Measurements from ENCODE around the gene NRL. TPM values are rescaled to one million over a fixed set of nuclear protein-coding genes. Genes with fewer than 3 reads are reported as not detected.
"Not testable (repeated sequence)": the region's sequence is repeated elsewhere in the genome, so short reads cannot be mapped to it uniquely, and the experiment has no call there.

The NRL gene
- total RNA-seq, 1 donor from 2014 or later: 1.9 TPM

- no peak for TF ChIP-seq CTCF (IDR thresholded peaks at IDR 0.05)
- Mint-ChIP-seq H3K4me1 (ENCODE audit: unreplicated experiment) (peaks cover 14% of the 10 kb centered on the region), H3K27ac (ENCODE audit: unreplicated experiment) (no peak overlapping the region), H3K4me3 (ENCODE audit: unreplicated experiment) (no peak overlapping the region), H3K9me3 (ENCODE audit: unreplicated experiment) (no peaks in the 10 kb centered on the region), H3K27me3 (ENCODE audit: unreplicated experiment) (no peaks in the 10 kb centered on the region), H3K36me3 (ENCODE audit: unreplicated experiment) (no peaks in the 10 kb centered on the region)
- DNase-seq (ENCODE audit: extremely low spot score, unreplicated experiment): no peak
These were observed 4.2 kb downstream of the NRL start for GRCh38 chr14:24110523-24110922.

GRCh38 chr14:24110060-24110459 is 4.7 kb downstream of the NRL start:
- H3K4me3 Mint-ChIP-seq (ENCODE audit: unreplicated experiment): no peak overlapping the region
- H3K27ac Mint-ChIP-seq (ENCODE audit: unreplicated experiment): no peak overlapping the region
- no peak for DNase-seq (ENCODE audit: extremely low spot score, unreplicated experiment)
- H3K27me3 Mint-ChIP-seq (ENCODE audit: unreplicated experiment): no peaks in the 10 kb centered on the region
- peaks cover 10% of the 10 kb centered on the region for H3K4me1 Mint-ChIP-seq (ENCODE audit: unreplicated experiment)
- H3K9me3 Mint-ChIP-seq (ENCODE audit: unreplicated experiment): no peaks in the 10 kb centered on the region
- no peak for TF ChIP-seq CTCF (IDR thresholded peaks at IDR 0.05)
- no peaks in the 10 kb centered on the region for H3K36me3 Mint-ChIP-seq (ENCODE audit: unreplicated experiment)

GRCh38 chr14:24108336-24108874 is 6.3 kb downstream of the NRL start:
- Mint-ChIP-seq H3K27me3 (ENCODE audit: unreplicated experiment) (no peaks in the 10 kb centered on the region), H3K9me3 (ENCODE audit: unreplicated experiment) (no peaks in the 10 kb centered on the region), H3K36me3 (ENCODE audit: unreplicated experiment) (peaks cover 11% of the 10 kb centered on the region), H3K27ac (ENCODE audit: unreplicated experiment) (peak overlapping the region; percentile 42), H3K4me1 (ENCODE audit: unreplicated experiment) (peaks cover 9% of the 10 kb centered on the region), H3K4me3 (ENCODE audit: unreplicated experiment) (no peak overlapping the region)
- DNase-seq (ENCODE audit: extremely low spot score, unreplicated experiment): no peak
- TF ChIP-seq CTCF (IDR thresholded peaks at IDR 0.05): no peak

GRCh38 chr14:24106672-24107271 is 8.0 kb downstream of the NRL start:
- Mint-ChIP-seq H3K27ac (ENCODE audit: unreplicated experiment) (no peak overlapping the region), H3K36me3 (ENCODE audit: unreplicated experiment) (peaks cover 16% of the 10 kb centered on the region), H3K9me3 (ENCODE audit: unreplicated experiment) (no peaks in the 10 kb centered on the region), H3K4me1 (ENCODE audit: unreplicated experiment) (peaks cover 7% of the 10 kb centered on the region), H3K27me3 (ENCODE audit: unreplicated experiment) (no peaks in the 10 kb centered on the region), H3K4me3 (ENCODE audit: unreplicated experiment) (no peak overlapping the region)
- no peak for TF ChIP-seq CTCF (IDR thresholded peaks at IDR 0.05)
- DNase-seq (ENCODE audit: extremely low spot score, unreplicated experiment): no peak

- not testable (repeated sequence) for H3K27ac Mint-ChIP-seq (ENCODE audit: unreplicated experiment); H3K4me3 Mint-ChIP-seq (ENCODE audit: unreplicated experiment); H3K9me3 Mint-ChIP-seq (ENCODE audit: unreplicated experiment); DNase-seq (ENCODE audit: extremely low spot score, unreplicated experiment); H3K4me1 Mint-ChIP-seq (ENCODE audit: unreplicated experiment); H3K27me3 Mint-ChIP-seq (ENCODE audit: unreplicated experiment)
- peaks cover 19% of the 10 kb centered on the region for H3K36me3 Mint-ChIP-seq (ENCODE audit: unreplicated experiment)
These were observed 9.0 kb downstream of the NRL start for GRCh38 chr14:24105609-24106239.

All from osteocyte (in vitro differentiated cells).